Liver (tissue), 9 donors: ENCODE results near the gene STK39. TPM values are rescaled to one million over a fixed set of nuclear protein-coding genes. Genes with fewer than 3 reads are reported as not detected.
A peak's percentile ranks its signal among the peaks of the same experiment; 100 is the strongest.

Experiments
- DNase-seq: peaks from one replicate; pipeline ENCODE4 v3.0.0-alpha.2; 2017; ENCODE audit warnings: low spot score
- H3K27ac ChIP-seq, 2 donors: one replicate each; pipeline ENCODE4 v1.7.0; 2013; ENCODE audit warnings: inconsistent platforms in 2 of 2, low read length in 2 of 2, control low read depth in 1 of 2, low read depth in 1 of 2, mild to moderate bottlenecking in 1 of 2
- H3K27me3 ChIP-seq, 4 donors: one replicate each; pipeline versions ENCODE4 v1.6.1 to v1.7.0; 2013; ENCODE audit warnings: low read length in 3 of 4, inconsistent platforms in 1 of 4, mild to moderate bottlenecking in 1 of 4, moderate library complexity in 1 of 4; ENCODE audit not compliant: control insufficient read depth in 4 of 4, insufficient read depth in 4 of 4
- H3K36me3 ChIP-seq, 4 donors: one replicate each; pipeline versions ENCODE4 v1.6.1 to v1.7.0; 2013; ENCODE audit warnings: low read length in 3 of 4, mild to moderate bottlenecking in 3 of 4, low read depth in 1 of 4, moderate library complexity in 1 of 4; ENCODE audit not compliant: control insufficient read depth in 4 of 4, insufficient read depth in 3 of 4
- H3K4me1 ChIP-seq, 4 donors: one replicate each; pipeline versions ENCODE4 v1.6.1 to v1.7.0; 2013; ENCODE audit warnings: low read length in 3 of 4, mild to moderate bottlenecking in 3 of 4, moderate library complexity in 1 of 4; ENCODE audit not compliant: control insufficient read depth in 4 of 4, insufficient read depth in 4 of 4
- H3K4me3 ChIP-seq, 3 donors: one replicate each; pipeline versions ENCODE4 v1.6.1 to v1.7.0; 2013; ENCODE audit warnings: low read length in 3 of 3, control low read depth in 1 of 3, low read depth in 1 of 3, mild to moderate bottlenecking in 1 of 3
- H3K9ac ChIP-seq, 2 donors: one replicate each; pipeline ENCODE4 v1.7.0; 2013; ENCODE audit warnings: low read length in 2 of 2, mild to moderate bottlenecking in 2 of 2, moderate library complexity in 2 of 2, control low read depth in 1 of 2, low read depth in 1 of 2
- H3K9me3 ChIP-seq, 4 donors: one replicate each; pipeline versions ENCODE4 v1.6.1 to v1.7.0; 2013; ENCODE audit warnings: low read length in 3 of 4; ENCODE audit not compliant: control insufficient read depth in 4 of 4
- ATF3 ChIP-seq: IDR thresholded peaks from 2 replicates; pipeline ENCODE4 v1.6.1; 2016; ENCODE audit warnings: antibody characterized with exemption
- EGR1 ChIP-seq, 2 donors: IDR thresholded peaks; 2 replicates each; pipeline ENCODE4 v1.6.1; 2016 to 2018; ENCODE audit warnings: antibody characterized with exemption in 2 of 2, low read depth in 2 of 2
- FOXA1 ChIP-seq: IDR thresholded peaks from 2 replicates; pipeline ENCODE4 v1.6.1; 2016; ENCODE audit warnings: antibody characterized with exemption
- GABPA ChIP-seq, 2 donors: IDR thresholded peaks in 1 of 2; conservative IDR thresholded peaks in 1 of 2; 2 replicates each; pipeline ENCODE4 v1.6.1; 2016; ENCODE audit warnings: antibody characterized with exemption in 2 of 2, mild to moderate bottlenecking in 1 of 2, moderate library complexity in 1 of 2
- HNF4A ChIP-seq, 2 donors: conservative IDR thresholded peaks; 2 replicates each; pipeline ENCODE4 v1.6.1; 2016; ENCODE audit warnings: antibody characterized with exemption in 2 of 2, mild to moderate bottlenecking in 2 of 2
- HNF4G ChIP-seq: IDR thresholded peaks from 2 replicates; pipeline ENCODE4 v1.6.1; 2016; ENCODE audit warnings: antibody characterized with exemption
- MAX ChIP-seq: IDR thresholded peaks from 2 replicates; pipeline ENCODE4 v1.6.1; 2016; ENCODE audit warnings: antibody characterized with exemption
- NR2F2 ChIP-seq: IDR thresholded peaks from 2 replicates; pipeline ENCODE4 v1.6.1; 2016; ENCODE audit warnings: antibody characterized with exemption
- REST ChIP-seq: IDR thresholded peaks from 2 replicates; pipeline ENCODE4 v1.6.1; 2016; ENCODE audit warnings: antibody characterized with exemption, mild to moderate bottlenecking
- RXRA ChIP-seq, 2 donors: IDR thresholded peaks; 2 replicates each; pipeline ENCODE4 v1.6.1; 2017 to 2018; ENCODE audit warnings: antibody characterized with exemption in 2 of 2, mild to moderate bottlenecking in 1 of 2
- WGBS: extraction: QIAGEN DNeasy Blood & Tissue Kit; methylation state at CpG from one replicate; pipeline ENCODE4 v1.1.7; 2013; 5-methylcytosine and 5-hydroxymethylcytosine counted together
- polyA plus RNA-seq, 2 donors: library from polyadenylated mRNA; stranded (reverse) in 1 of 2; unstranded in 1 of 2; fragments of 200-250 nt in 1 of 2; fragments of >200 nt in 1 of 2; fragmentation: Nextera tagmentation in 1 of 2; extraction: Ambion mirVana in 1 of 2; gene quantifications; one replicate each; pipeline versions ENCODE4 v1.2.1 to v1.2.3, GENCODE V29; 2013 to 2015
- total RNA-seq, 2 donors: library from RNA; depleted of rRNA; stranded (reverse); fragments of >200 nt; gene quantifications; one replicate each; pipeline ENCODE4 v1.2.3, GENCODE V29; 2014
- donor health status: healthy.
- donor health status: healthy.
- donor health status: healthy.
- donor health status: healthy.
- donor health status: healthy.

The STK39 gene
- total and polyA plus RNA-seq, 4 donors = 0.29 to 1.8 (median 0.73) TPM

- no peak overlapping the region for H3K4me3 ChIP-seq
- H3K4me1 ChIP-seq = no peaks in the 10 kb centered on the region
- no peaks in the 10 kb centered on the region for H3K36me3 ChIP-seq
- no peaks in the 10 kb centered on the region for H3K27me3 ChIP-seq
- H3K9me3 ChIP-seq = no peaks in the 10 kb centered on the region
- no peak for DNase-seq
- no peak overlapping the region for H3K9ac ChIP-seq
- 77% methylated on average over 2 of the region's 2 CpGs for WGBS
- TF ChIP-seq REST = no peak
- no peak for TF ChIP-seq ATF3
- TF ChIP-seq NR2F2 = peak; percentile 31
- TF ChIP-seq HNF4G = no peak
- no peak for TF ChIP-seq MAX
- TF ChIP-seq EGR1 (IDR thresholded peaks at IDR 0.05; ENCODE audit: low read depth in 2 of 2) = no peak
- H3K27ac ChIP-seq = no peak overlapping the region
Observed at GRCh38 chr2:168114040-168114439, 133.4 kb downstream of the STK39 start.

GRCh38 chr2:168107322-168107721 is 140.1 kb downstream of the STK39 start:
- no peaks in the 10 kb centered on the region for H3K36me3 ChIP-seq
- TF ChIP-seq REST = no peak
- TF ChIP-seq FOXA1 = no peak
- no peak for TF ChIP-seq RXRA (IDR thresholded peaks at IDR 0.05)
- no peak for TF ChIP-seq GABPA (IDR thresholded peaks at IDR 0.05 in 1 of 2, conservative IDR thresholded peaks at IDR 0.05 in 1 of 2)
- no peak overlapping the region for H3K27ac ChIP-seq
- no peak for DNase-seq
- 75% methylated on average over 2 of the region's 2 CpGs for WGBS
- no peak overlapping the region for H3K9ac ChIP-seq
- H3K9me3 ChIP-seq = no peaks in the 10 kb centered on the region
- H3K4me1 ChIP-seq = no peaks in the 10 kb centered on the region
- no peak overlapping the region for H3K4me3 ChIP-seq
- H3K27me3 ChIP-seq = no peaks in the 10 kb centered on the region

GRCh38 chr2:168105127-168105683 is 142.2 kb downstream of the STK39 start:
- Histone ChIP-seq H3K9me3 (no peaks in the 10 kb centered on the region), H3K4me1 (no peaks in the 10 kb centered on the region), H3K27ac (no peak overlapping the region), H3K36me3 (no peaks in the 10 kb centered on the region), H3K27me3 (no peaks in the 10 kb centered on the region), H3K4me3 (no peak overlapping the region), H3K9ac (no peak overlapping the region)
- DNase-seq = no peak
- TF ChIP-seq NR2F2 (no peak), HNF4A (conservative IDR thresholded peaks at IDR 0.05) (no peak)
- WGBS = 90% methylated on average over 3 of the region's 3 CpGs
